ENCODE results near the gene RBBP7. TPM values are rescaled to one million over a fixed set of nuclear protein-coding genes. Genes with fewer than 3 reads are reported as not detected.

RBBP7 gene
- total RNA-seq, 4 donors from 2014 or later, result 80.5 to 89.3 (median 86.3) TPM

- TF ChIP-seq, protein P1, sequence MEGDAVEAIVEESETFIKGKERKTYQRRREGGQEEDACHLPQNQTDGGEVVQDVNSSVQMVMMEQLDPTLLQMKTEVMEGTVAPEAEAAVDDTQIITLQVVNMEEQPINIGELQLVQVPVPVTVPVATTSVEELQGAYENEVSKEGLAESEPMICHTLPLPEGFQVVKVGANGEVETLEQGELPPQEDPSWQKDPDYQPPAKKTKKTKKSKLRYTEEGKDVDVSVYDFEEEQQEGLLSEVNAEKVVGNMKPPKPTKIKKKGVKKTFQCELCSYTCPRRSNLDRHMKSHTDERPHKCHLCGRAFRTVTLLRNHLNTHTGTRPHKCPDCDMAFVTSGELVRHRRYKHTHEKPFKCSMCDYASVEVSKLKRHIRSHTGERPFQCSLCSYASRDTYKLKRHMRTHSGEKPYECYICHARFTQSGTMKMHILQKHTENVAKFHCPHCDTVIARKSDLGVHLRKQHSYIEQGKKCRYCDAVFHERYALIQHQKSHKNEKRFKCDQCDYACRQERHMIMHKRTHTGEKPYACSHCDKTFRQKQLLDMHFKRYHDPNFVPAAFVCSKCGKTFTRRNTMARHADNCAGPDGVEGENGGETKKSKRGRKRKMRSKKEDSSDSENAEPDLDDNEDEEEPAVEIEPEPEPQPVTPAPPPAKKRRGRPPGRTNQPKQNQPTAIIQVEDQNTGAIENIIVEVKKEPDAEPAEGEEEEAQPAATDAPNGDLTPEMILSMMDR (IDR thresholded peaks at IDR 0.05), result no peak
- no peak for TF ChIP-seq POLR2A (IDR thresholded peaks at IDR 0.05)
- intact Hi-C loops (cut with DNase I), result no loop called here
- Histone ChIP-seq H3K36me3 (no peaks in the 10 kb centered on the region), H3K27ac (no peak overlapping the region), H3K4me3 (replicated peaks in 1 of 3) (no peak overlapping the region), H3K4me1 (peaks cover 0 to 23% of the 10 kb centered on the region in 2 donors), H3K9me3 (no peaks in the 10 kb centered on the region), H3K27me3 (no peaks in the 10 kb centered on the region)
- 84 to 94% methylated on average over 8 of the region's 8 CpGs for WGBS, 2 donors
- no peak for DNase-seq
Observed at GRCh38 chrX:16873106-16873505, 2.9 kb upstream of the RBBP7 start.

DNA sequence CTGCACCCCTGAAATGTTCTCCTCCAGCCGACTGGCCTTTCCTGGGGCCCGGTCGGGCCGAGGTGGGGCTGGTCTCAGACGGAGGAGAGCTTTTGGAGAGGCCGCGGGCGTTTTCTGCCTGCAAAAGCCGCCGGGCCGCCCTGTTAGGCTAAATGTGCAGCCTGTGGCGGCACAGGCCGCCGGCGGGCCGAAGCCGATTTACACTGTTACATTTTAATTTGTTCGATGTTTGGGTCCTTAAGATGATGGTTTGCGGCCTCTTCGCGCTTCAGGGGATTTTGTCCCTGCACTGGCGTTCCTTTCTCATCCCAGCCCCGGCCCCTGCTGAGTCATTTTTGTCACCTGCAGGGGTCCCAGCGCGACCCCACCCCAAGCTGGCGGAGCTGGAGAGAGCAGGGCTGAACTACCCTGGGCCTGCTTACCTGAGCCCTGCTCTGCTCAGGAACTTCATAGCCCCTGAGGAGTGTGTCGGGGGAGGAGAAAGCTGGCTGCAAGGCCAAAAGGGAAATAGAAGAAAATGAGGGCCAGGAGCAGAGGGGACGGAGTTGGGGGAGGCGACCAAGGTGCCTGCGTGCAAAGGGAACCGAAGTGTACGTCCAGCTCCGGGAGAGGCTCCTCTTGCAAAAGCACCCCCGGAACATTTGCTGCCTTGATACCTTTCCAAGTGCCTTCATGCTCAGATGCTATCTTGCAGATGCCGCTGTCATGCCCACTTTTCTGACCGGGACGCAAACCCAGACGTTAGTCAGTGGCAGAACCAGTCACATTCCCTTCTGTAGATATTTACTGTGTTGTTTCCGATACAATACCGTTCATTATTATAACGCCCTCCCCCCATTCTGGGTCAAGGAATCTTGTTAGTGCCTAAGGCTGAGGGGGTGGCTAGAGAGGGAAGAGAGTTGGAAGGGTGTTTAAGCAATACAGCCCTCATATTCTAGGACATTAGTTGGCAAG lies 977 bp upstream of the RBBP7 start:
- Histone ChIP-seq H3K9me3 (no peaks in the 10 kb centered on the region), H3K27ac (peak overlapping the region; percentile 79 to 93 (median 81)), H3K27me3 (no peaks in the 10 kb centered on the region), H3K4me1 (peaks cover 0 to 25% of the 10 kb centered on the region in 2 donors), H3K36me3 (no peaks in the 10 kb centered on the region), H3K4me3 (replicated peaks in 1 of 3) (peak overlapping the region in 2 of 3 donors; percentile 11 to 40)
- peak; percentile 22 to 42 for DNase-seq
- WGBS, 2 donors, result 7 to 13% methylated on average over 13 to 16 of the region's 41 CpGs
- no peak for TF ChIP-seq POLR2A (IDR thresholded peaks at IDR 0.05)
- TF ChIP-seq, protein P1 (IDR thresholded peaks at IDR 0.05), result no peak
- intact Hi-C loops (cut with DNase I), result no loop called here

DNA sequence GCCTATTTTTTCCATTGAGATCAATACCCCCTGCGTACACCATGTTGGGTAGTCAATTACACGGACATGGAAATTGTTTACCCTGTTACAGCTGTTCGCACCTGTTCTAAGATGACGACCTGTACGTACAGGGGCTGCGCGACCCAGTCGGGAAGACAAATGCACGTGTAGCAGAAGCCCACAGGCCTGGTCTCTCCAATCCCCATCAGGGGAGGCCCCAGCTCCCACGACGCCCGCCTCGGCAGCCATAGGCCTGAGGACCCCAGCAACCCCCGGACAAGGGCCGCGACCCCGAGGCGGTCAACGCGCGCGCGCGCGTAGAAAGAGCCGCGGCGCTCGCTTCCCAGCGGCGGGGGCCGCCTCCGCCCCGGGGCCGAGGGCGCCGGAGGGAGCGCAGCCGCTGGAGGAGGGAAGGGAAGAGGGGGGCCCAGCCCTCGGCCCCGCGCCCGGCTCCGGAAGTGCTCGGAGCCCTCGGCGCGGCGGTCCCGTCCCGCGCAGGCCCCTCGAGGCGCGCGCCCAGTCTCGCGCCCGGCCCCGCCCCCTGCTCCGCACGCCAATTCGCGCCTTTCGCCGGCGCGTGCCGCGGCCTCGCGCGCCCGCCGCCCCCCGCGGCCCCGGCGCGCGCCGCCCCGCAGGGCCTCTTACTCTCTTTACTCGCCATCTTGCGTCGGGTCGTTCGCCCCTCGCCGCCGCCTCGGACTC lies 618 bp downstream of the RBBP7 start:
- Histone ChIP-seq H3K27ac (peak overlapping the region; percentile 57 to 78 (median 67)), H3K4me3 (replicated peaks in 1 of 3) (peak overlapping the region; percentile 11 to 57 (median 20)), H3K36me3 (no peaks in the 10 kb centered on the region), H3K27me3 (no peaks in the 10 kb centered on the region), H3K4me1 (peaks cover 0 to 25% of the 10 kb centered on the region in 2 donors), H3K9me3 (no peaks in the 10 kb centered on the region)
- WGBS, 2 donors, result 0% methylated on average over 1 to 2 of the region's 92 CpGs
- TF ChIP-seq, protein P1 (IDR thresholded peaks at IDR 0.05), result no peak
- TF ChIP-seq POLR2A (IDR thresholded peaks at IDR 0.05), result no peak
- peak; percentile 32 to 38 for DNase-seq
- intact Hi-C loops (cut with DNase I), result no loop called here

GRCh38 chrX:16868920-16869319 lies 1.2 kb downstream of the RBBP7 start:
- DNase-seq, result no peak
- no peak for TF ChIP-seq POLR2A (IDR thresholded peaks at IDR 0.05)
- TF ChIP-seq, protein P1 (IDR thresholded peaks at IDR 0.05), result no peak
- no peaks in the 10 kb centered on the region for H3K9me3 ChIP-seq
- H3K27ac ChIP-seq, result no peak overlapping the region
- peak overlapping the region in 2 of 3 donors; percentile 20 to 57 for H3K4me3 ChIP-seq (replicated peaks in 1 of 3)
- WGBS, 2 donors, result 9 to 12% methylated on average over 6 to 7 of the region's 7 CpGs
- no peaks in the 10 kb centered on the region for H3K27me3 ChIP-seq
- H3K36me3 ChIP-seq, result no peaks in the 10 kb centered on the region
- H3K4me1 ChIP-seq, result peaks cover 0 to 25% of the 10 kb centered on the region in 2 donors
- intact Hi-C loops (cut with DNase I), result no loop called here

Data from thyroid gland (tissue), 4 donors.